ENCODE results near the gene RNF168. TPM values are rescaled to one million over a fixed set of nuclear protein-coding genes. Genes with fewer than 3 reads are reported as not detected.
A peak's percentile ranks its signal among the peaks of the same experiment; 100 is the strongest.
"Not testable (repeated sequence)": the region's sequence is repeated elsewhere in the genome, so short reads cannot be mapped to it uniquely, and the experiment has no call there.

RNF168 gene
- total RNA-seq, 1 donor from 2014 or later: 19.8 TPM

DNA sequence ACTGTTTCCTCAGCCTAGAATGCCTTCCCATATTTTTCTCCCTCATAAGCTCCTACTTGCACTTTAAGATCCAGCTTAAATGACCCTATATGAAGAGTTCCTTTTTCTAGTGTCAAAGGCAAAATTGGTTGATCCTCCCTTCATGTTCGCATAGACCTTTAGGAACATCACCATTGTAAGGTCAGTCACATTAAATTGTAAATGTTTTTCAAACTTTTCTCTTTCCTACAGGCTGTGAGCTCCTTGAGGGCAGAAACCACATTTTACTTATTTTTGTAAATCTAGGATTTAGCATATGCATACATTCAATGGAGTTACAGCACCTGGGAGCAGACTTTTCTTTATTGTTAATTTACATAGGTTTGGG lies 10.8 kb upstream of the RNF168 start:
- Mint-ChIP-seq H3K36me3 (ENCODE audit: unreplicated experiment) (no peaks in the 10 kb centered on the region), H3K4me1 (ENCODE audit: unreplicated experiment) (no peaks in the 10 kb centered on the region), H3K9me3 (ENCODE audit: unreplicated experiment) (no peaks in the 10 kb centered on the region), H3K27ac (ENCODE audit: unreplicated experiment) (no peak overlapping the region), H3K4me3 (ENCODE audit: unreplicated experiment) (no peak overlapping the region), H3K27me3 (ENCODE audit: unreplicated experiment) (peaks cover 5% of the 10 kb centered on the region)
- TF ChIP-seq, protein P1, sequence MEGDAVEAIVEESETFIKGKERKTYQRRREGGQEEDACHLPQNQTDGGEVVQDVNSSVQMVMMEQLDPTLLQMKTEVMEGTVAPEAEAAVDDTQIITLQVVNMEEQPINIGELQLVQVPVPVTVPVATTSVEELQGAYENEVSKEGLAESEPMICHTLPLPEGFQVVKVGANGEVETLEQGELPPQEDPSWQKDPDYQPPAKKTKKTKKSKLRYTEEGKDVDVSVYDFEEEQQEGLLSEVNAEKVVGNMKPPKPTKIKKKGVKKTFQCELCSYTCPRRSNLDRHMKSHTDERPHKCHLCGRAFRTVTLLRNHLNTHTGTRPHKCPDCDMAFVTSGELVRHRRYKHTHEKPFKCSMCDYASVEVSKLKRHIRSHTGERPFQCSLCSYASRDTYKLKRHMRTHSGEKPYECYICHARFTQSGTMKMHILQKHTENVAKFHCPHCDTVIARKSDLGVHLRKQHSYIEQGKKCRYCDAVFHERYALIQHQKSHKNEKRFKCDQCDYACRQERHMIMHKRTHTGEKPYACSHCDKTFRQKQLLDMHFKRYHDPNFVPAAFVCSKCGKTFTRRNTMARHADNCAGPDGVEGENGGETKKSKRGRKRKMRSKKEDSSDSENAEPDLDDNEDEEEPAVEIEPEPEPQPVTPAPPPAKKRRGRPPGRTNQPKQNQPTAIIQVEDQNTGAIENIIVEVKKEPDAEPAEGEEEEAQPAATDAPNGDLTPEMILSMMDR (IDR thresholded peaks at IDR 0.05): no peak
- DNase-seq (ENCODE audit: extremely low spot score, unreplicated experiment): no peak

DNA sequence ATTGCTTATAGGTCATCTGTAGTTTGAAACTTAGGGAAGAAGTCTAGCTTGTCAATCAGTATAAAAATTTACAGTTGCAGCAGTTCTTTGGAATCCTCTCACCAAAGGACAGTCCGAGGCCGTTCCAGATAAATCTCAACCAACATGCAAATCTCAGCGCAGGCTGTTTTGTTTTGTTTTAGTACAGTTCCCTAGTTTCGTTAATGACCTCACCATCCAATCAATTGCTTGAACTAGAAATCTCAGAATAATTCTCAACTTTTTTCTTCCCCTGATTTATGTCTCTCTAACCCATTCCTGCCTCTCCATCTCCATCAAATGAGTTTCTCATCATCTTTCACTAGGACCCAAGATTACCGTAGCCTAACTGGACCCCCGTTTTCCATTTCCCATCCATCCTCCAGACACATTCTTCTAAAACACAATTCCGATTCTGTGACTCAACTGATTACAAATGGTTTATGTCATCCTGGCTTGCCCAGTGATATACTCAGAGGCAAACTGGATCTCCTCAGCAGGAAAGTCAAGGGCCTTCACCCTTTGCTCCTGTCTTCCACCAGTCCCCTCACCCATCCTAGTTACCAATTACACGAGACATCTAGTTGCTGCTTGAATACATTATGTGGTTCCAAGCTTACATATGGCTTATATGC lies 10.3 kb upstream of the RNF168 start:
- H3K9me3 Mint-ChIP-seq (ENCODE audit: unreplicated experiment): no peaks in the 10 kb centered on the region
- no peaks in the 10 kb centered on the region for H3K4me1 Mint-ChIP-seq (ENCODE audit: unreplicated experiment)
- H3K36me3 Mint-ChIP-seq (ENCODE audit: unreplicated experiment): no peaks in the 10 kb centered on the region
- DNase-seq (ENCODE audit: extremely low spot score, unreplicated experiment): no peak
- TF ChIP-seq, protein P1 (IDR thresholded peaks at IDR 0.05): no peak
- no peak overlapping the region for H3K27ac Mint-ChIP-seq (ENCODE audit: unreplicated experiment)
- peaks cover 5% of the 10 kb centered on the region for H3K27me3 Mint-ChIP-seq (ENCODE audit: unreplicated experiment)
- H3K4me3 Mint-ChIP-seq (ENCODE audit: unreplicated experiment): no peak overlapping the region

DNA sequence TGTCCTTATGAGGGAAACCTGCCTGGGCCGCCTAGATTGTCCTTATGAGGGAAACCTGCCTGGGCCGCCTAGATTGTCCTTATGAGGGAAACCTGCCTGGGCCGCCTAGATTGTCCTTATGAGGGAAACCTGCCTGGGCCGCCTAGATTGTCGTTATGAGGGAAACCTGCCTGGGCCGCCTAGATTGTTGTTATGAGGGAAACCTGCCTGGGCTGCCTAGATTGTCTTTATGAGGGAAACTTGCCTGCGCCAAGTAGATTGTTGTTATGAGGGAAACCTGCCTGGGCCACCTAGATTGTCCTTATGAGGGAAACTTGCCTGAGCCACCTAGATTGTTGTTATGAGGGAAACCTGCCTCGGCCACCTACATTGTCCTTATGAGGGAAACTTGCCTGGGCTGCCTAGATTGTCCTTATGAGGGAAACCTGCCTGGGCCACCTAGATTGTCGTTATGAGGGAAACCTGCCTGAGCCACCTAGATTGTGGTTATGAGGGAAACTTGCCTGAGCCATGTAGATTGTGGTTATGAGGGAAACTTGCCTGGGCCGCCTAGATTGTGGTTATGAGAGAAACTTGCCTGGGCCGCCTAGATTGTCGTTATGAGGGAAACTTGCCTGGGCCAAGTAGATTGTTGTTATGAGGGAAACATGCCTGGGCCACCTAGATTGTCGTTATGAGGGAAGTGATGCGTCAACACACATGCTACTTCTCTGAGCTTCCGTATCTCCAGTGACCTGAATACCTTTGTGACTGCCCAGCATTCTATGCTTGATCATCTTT lies 8.3 kb upstream of the RNF168 start:
- H3K4me3 Mint-ChIP-seq (ENCODE audit: unreplicated experiment); H3K9me3 Mint-ChIP-seq (ENCODE audit: unreplicated experiment); DNase-seq (ENCODE audit: extremely low spot score, unreplicated experiment); H3K27me3 Mint-ChIP-seq (ENCODE audit: unreplicated experiment); H3K36me3 Mint-ChIP-seq (ENCODE audit: unreplicated experiment); H3K4me1 Mint-ChIP-seq (ENCODE audit: unreplicated experiment); H3K27ac Mint-ChIP-seq (ENCODE audit: unreplicated experiment): not testable (repeated sequence)

DNA sequence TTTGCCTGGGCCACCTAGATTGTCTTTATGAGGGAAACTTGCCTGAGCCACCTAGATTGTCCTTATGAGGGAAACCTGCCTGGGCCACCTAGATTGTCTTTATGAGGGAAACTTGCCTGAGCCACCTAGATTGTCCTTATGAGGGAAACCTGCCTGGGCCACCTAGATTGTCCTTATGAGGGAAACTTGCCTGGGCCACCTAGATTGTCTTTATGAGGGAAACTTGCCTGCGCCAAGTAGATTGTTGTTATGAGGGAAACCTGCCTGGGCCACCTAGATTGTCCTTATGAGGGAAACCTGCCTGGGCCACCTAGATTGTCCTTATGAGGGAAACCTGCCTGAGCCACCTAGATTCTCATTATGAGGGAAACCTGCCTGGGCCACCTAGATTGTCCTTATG lies 7.5 kb upstream of the RNF168 start:
- not testable (repeated sequence) for DNase-seq (ENCODE audit: extremely low spot score, unreplicated experiment); H3K27ac Mint-ChIP-seq (ENCODE audit: unreplicated experiment); H3K36me3 Mint-ChIP-seq (ENCODE audit: unreplicated experiment); H3K4me1 Mint-ChIP-seq (ENCODE audit: unreplicated experiment); H3K27me3 Mint-ChIP-seq (ENCODE audit: unreplicated experiment); H3K9me3 Mint-ChIP-seq (ENCODE audit: unreplicated experiment); H3K4me3 Mint-ChIP-seq (ENCODE audit: unreplicated experiment)

DNA sequence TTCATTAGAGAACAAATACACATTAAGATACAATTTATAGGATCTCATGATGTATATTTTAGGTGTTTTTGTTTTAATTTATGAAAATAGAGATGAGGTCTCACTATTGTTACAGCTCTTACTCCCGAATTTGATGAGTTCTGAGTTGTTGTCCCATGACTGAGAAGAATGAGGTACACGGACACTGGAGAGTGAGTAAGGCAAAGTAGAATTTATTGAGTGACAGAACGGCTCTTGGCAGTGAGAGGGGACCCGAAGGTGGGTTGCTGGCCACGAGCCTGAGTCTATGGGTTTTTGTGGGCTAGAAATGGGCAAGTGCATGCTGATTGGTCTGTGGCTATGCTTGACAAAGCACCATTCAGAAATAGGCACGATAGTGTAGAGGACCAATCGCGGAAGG lies 3.1 kb upstream of the RNF168 start:
- no peaks in the 10 kb centered on the region for H3K36me3 Mint-ChIP-seq (ENCODE audit: unreplicated experiment)
- no peak for DNase-seq (ENCODE audit: extremely low spot score, unreplicated experiment)
- H3K4me3 Mint-ChIP-seq (ENCODE audit: unreplicated experiment): no peak overlapping the region
- peaks cover 2% of the 10 kb centered on the region for H3K4me1 Mint-ChIP-seq (ENCODE audit: unreplicated experiment)
- H3K27me3 Mint-ChIP-seq (ENCODE audit: unreplicated experiment): peaks cover under 1% of the 10 kb centered on the region
- TF ChIP-seq, protein P1 (IDR thresholded peaks at IDR 0.05): no peak
- H3K27ac Mint-ChIP-seq (ENCODE audit: unreplicated experiment): no peak overlapping the region
- H3K9me3 Mint-ChIP-seq (ENCODE audit: unreplicated experiment): peaks cover 3% of the 10 kb centered on the region

DNA sequence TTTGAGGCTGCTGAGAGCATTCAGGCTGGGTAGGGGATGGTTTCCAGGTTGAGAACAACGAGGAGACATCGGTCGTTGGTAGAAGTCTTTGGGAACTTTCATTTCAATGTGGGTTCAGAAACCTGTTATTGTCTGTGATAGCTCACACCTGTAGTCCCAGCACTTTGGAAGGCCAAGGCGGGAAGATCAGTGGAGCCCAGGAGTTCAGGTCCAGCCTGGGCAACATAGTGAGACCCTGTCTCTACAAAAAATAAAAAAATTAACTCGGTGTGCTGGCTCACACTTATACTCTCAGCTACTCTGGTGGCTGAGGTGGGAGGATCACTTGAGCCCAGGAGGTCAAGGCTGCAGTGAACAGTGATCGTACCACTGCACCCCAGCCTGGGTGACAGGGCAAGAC lies 988 bp upstream of the RNF168 start:
- no peaks in the 10 kb centered on the region for H3K27me3 Mint-ChIP-seq (ENCODE audit: unreplicated experiment)
- no peak overlapping the region for H3K27ac Mint-ChIP-seq (ENCODE audit: unreplicated experiment)
- DNase-seq (ENCODE audit: extremely low spot score, unreplicated experiment): no peak
- H3K36me3 Mint-ChIP-seq (ENCODE audit: unreplicated experiment): no peaks in the 10 kb centered on the region
- TF ChIP-seq, protein P1 (IDR thresholded peaks at IDR 0.05): no peak
- peaks cover 20% of the 10 kb centered on the region for H3K4me1 Mint-ChIP-seq (ENCODE audit: unreplicated experiment)
- H3K4me3 Mint-ChIP-seq (ENCODE audit: unreplicated experiment): no peak overlapping the region
- peaks cover 3% of the 10 kb centered on the region for H3K9me3 Mint-ChIP-seq (ENCODE audit: unreplicated experiment)

DNA sequence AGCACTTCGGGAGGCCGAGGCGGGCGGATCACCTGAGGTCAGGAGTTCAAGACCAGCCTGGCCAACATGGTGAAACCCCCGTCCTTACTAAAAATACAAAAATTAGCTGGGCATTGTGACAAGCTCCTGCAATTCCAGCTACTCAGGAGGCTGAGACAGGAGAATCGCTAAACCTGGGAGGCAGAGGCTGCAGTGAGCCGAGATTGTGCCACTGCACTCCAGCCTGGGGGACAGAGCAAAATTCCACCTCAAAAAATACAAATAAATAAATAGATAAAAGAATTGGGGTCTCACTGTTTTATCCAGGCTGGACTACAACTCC lies 470 bp upstream of the RNF168 start:
- H3K27ac Mint-ChIP-seq (ENCODE audit: unreplicated experiment): peak overlapping the region; percentile 97
- not testable (repeated sequence) for H3K36me3 Mint-ChIP-seq (ENCODE audit: unreplicated experiment); H3K9me3 Mint-ChIP-seq (ENCODE audit: unreplicated experiment); DNase-seq (ENCODE audit: extremely low spot score, unreplicated experiment); H3K27me3 Mint-ChIP-seq (ENCODE audit: unreplicated experiment)
- H3K4me1 Mint-ChIP-seq (ENCODE audit: unreplicated experiment): peaks cover 25% of the 10 kb centered on the region
- H3K4me3 Mint-ChIP-seq (ENCODE audit: unreplicated experiment): peak overlapping the region; percentile 98
